GM12878 (cell line): ENCODE results near the gene BARD1. TPM values are rescaled to one million over a fixed set of nuclear protein-coding genes. Genes with fewer than 3 reads are reported as not detected.

Source experiments
- BMI1 ChIP-seq: fragments of 450-650 bp; IDR thresholded peaks from 2 replicates; pipeline ENCODE4 v1.6.1; 2016; ENCODE audit warnings: mild to moderate bottlenecking, moderate library complexity, borderline replicate concordance
- CBFB ChIP-seq: IDR thresholded peaks from 2 replicates; pipeline ENCODE4 v1.6.1; 2016; ENCODE audit warnings: antibody characterized with exemption, low read depth
- CREB1 ChIP-seq: IDR thresholded peaks from 2 replicates; pipeline ENCODE4 v1.6.1; 2012; ENCODE audit warnings: low read depth, mild to moderate bottlenecking, inconsistent platforms
- FOS ChIP-seq: IDR thresholded peaks from 3 replicates; pipeline ENCODE4 v1.6.1; 2011; ENCODE audit warnings: borderline replicate concordance; ENCODE audit not compliant: insufficient read length; ENCODE audit errors: extremely low read depth
- HDAC2 ChIP-seq: fragments of 200-600 bp; sonication (generic); IDR thresholded peaks from 2 replicates; pipeline ENCODE4 v1.6.1; 2017
- HDAC6 ChIP-seq: fragments of 200-600 bp; sonication (generic); IDR thresholded peaks from one replicate; pipeline ENCODE4 v1.8.0; 2017; ENCODE audit warnings: antibody characterized with exemption; ENCODE audit not compliant: unreplicated experiment
- JUNB ChIP-seq: IDR thresholded peaks from 2 replicates; pipeline ENCODE4 v1.6.1; 2016; ENCODE audit warnings: antibody characterized with exemption, mild to moderate bottlenecking
- MTA2 ChIP-seq: fragments of 450-650 bp; IDR thresholded peaks from 2 replicates; pipeline ENCODE4 v1.6.1; 2016; ENCODE audit warnings: low read depth, mild to moderate bottlenecking, moderate library complexity
- PAX5 ChIP-seq: IDR thresholded peaks from 2 replicates; pipeline ENCODE4 v1.6.1; 2011; ENCODE audit warnings: low read depth, low read length, borderline replicate concordance
- POLR2AphosphoS2 ChIP-seq: IDR thresholded peaks from 2 replicates; pipeline ENCODE4 v1.6.1; 2011; ENCODE audit warnings: low read depth, mild to moderate bottlenecking, low read length, improper control_type of control experiment, moderate library complexity
- RAD51 ChIP-seq: fragments of 450-650 bp; IDR thresholded peaks from 2 replicates; pipeline ENCODE4 v1.6.1; 2016; ENCODE audit warnings: moderate library complexity, mild to moderate bottlenecking, inconsistent platforms
- RCOR1 ChIP-seq: conservative IDR thresholded peaks from 2 replicates; pipeline ENCODE4 v1.6.1; 2012; ENCODE audit warnings: low read depth, low read length, improper control_type of control experiment
- SIN3A ChIP-seq: IDR thresholded peaks from 2 replicates; pipeline ENCODE4 v1.6.1; 2012; ENCODE audit warnings: low read depth, low read length, improper control_type of control experiment
- SIX5 ChIP-seq: IDR thresholded peaks from 2 replicates; pipeline ENCODE4 v1.6.1; 2011; ENCODE audit warnings: mild to moderate bottlenecking, low read depth, low read length, moderate library complexity; ENCODE audit not compliant: severe bottlenecking
- SREBF2 ChIP-seq: IDR thresholded peaks from 2 replicates; pipeline ENCODE4 v1.6.1; 2012; ENCODE audit warnings: mild to moderate bottlenecking, low read length
- ZNF24 ChIP-seq: fragments of 450-650 bp; IDR thresholded peaks from 2 replicates; pipeline ENCODE4 v1.6.1; 2017; ENCODE audit warnings: antibody characterized with exemption, mild to moderate bottlenecking
- ZNF274 ChIP-seq: IDR thresholded peaks from one replicate; pipeline ENCODE4 v1.8.0; 2011; ENCODE audit not compliant: insufficient read length, insufficient read depth
- polyA plus RNA-seq, 11 experiments: library from polyadenylated mRNA; depleted of rRNA in 4 of 11; unstranded in 6 of 11; stranded (reverse) in 5 of 11; fragments of >200 nt; fragmentation: Nextera tagmentation in 4 of 11; fragmentation: Illumina TruSeq in 1 of 11; extraction: Ambion mirVana in 4 of 11; extraction: Trizol in 1 of 11; gene quantifications; 1 replicate in 1 of 11; 2 replicates in 10 of 11; pipeline versions ENCODE4 v1.2.1 to v1.2.3, GENCODE V29; 2011 to 2016; ENCODE audit warnings: inconsistent platforms in 2 of 11, missing spikeins in 2 of 11, low read depth in 1 of 11
- total RNA-seq, 4 experiments: library from RNA; depleted of rRNA in 3 of 4; stranded (reverse); fragments of >200 nt in 3 of 4; fragmentation: Illumina TruSeq in 1 of 4; extraction: Trizol in 1 of 4; gene quantifications; 2 replicates each; pipeline versions ENCODE4 v1.2.1 to v1.2.3, GENCODE V29; 2013 to 2021
- TF ChIP-seq, protein P1 (sequence below): fragments of 450-650 bp; formaldehyde crosslinking; IDR thresholded peaks from 2 replicates; pipeline ENCODE4 v1.5.0; 2022; ENCODE audit warnings: mild to moderate bottlenecking, missing genetic modification characterization
- TF ChIP-seq, protein P2 (sequence below): fragments of 450-650 bp; IDR thresholded peaks from 2 replicates; pipeline ENCODE4 v1.6.1; 2017; ENCODE audit warnings: mild to moderate bottlenecking, low read depth, inconsistent platforms; ENCODE audit not compliant: poor library complexity, severe bottlenecking
- TF ChIP-seq, protein P3 (sequence below): fragments of 450-650 bp; conservative IDR thresholded peaks from 2 replicates; pipeline ENCODE4 v1.6.1; 2017; ENCODE audit warnings: mild to moderate bottlenecking, moderate library complexity
- TF ChIP-seq, protein P4 (sequence below): fragments of 450-650 bp; IDR thresholded peaks from 2 replicates; pipeline ENCODE4 v1.6.1; 2017; ENCODE audit warnings: mild to moderate bottlenecking, moderate library complexity

BARD1 gene
- total and polyA plus RNA-seq, 10 of the 15 experiments (the other 5 are each of a cell fraction or from before 2014, with no cell fraction given): 15.3 to 45.7 (median 31.6) TPM

DNA sequence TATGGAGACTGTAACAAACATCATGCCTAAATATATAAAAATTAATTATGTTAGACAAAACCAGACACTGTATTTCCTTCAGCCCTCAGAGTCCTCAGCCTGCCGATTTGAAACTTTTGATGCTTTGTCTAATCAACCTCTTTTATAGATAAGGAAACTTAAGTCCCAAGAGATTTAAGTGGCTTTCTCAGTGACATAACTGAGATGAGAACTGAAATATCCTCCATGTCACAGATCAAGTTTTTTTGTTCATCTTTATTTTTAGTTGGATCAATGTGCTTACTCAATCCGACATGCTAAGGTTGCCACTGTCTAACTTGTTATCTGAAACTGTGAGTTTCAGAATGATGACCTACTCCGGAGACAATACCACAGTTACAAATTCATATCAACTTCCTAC lies 72.3 kb downstream of the BARD1 start (continued):
- TF ChIP-seq HDAC6 (no peak), CBFB (no peak), SIN3A (no peak), ZNF274 (no peak), FOS (no peak), ZNF24 (0 out of 2 replicates have a peak, but pooled peaks have one; percentile 42), SREBF2 (no peak), JUNB (peak; percentile 87), POLR2AphosphoS2 (no peak), PAX5 (peak; percentile 41; the same call in 1 of the 2 replicates), SIX5 (no peak), RCOR1 (0 out of 2 replicates have a peak, but pooled peaks have one; percentile 24), CREB1 (peak; percentile 80), HDAC2 (no peak), RAD51 (no peak), MTA2 (peak; percentile 97), BMI1 (peak; percentile 74)
- TF ChIP-seq, protein P1, sequence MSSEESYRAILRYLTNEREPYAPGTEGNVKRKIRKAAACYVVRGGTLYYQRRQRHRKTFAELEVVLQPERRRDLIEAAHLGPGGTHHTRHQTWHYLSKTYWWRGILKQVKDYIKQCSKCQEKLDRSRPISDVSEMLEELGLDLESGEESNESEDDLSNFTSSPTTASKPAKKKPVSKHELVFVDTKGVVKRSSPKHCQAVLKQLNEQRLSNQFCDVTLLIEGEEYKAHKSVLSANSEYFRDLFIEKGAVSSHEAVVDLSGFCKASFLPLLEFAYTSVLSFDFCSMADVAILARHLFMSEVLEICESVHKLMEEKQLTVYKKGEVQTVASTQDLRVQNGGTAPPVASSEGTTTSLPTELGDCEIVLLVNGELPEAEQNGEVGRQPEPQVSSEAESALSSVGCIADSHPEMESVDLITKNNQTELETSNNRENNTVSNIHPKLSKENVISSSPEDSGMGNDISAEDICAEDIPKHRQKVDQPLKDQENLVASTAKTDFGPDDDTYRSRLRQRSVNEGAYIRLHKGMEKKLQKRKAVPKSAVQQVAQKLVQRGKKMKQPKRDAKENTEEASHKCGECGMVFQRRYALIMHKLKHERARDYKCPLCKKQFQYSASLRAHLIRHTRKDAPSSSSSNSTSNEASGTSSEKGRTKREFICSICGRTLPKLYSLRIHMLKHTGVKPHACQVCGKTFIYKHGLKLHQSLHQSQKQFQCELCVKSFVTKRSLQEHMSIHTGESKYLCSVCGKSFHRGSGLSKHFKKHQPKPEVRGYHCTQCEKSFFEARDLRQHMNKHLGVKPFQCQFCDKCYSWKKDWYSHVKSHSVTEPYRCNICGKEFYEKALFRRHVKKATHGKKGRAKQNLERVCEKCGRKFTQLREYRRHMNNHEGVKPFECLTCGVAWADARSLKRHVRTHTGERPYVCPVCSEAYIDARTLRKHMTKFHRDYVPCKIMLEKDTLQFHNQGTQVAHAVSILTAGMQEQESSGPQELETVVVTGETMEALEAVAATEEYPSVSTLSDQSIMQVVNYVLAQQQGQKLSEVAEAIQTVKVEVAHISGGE: no peak
- TF ChIP-seq, protein P2, sequence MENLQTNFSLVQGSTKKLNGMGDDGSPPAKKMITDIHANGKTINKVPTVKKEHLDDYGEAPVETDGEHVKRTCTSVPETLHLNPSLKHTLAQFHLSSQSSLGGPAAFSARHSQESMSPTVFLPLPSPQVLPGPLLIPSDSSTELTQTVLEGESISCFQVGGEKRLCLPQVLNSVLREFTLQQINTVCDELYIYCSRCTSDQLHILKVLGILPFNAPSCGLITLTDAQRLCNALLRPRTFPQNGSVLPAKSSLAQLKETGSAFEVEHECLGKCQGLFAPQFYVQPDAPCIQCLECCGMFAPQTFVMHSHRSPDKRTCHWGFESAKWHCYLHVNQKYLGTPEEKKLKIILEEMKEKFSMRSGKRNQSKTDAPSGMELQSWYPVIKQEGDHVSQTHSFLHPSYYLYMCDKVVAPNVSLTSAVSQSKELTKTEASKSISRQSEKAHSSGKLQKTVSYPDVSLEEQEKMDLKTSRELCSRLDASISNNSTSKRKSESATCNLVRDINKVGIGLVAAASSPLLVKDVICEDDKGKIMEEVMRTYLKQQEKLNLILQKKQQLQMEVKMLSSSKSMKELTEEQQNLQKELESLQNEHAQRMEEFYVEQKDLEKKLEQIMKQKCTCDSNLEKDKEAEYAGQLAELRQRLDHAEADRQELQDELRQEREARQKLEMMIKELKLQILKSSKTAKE: peak; percentile 88
- TF ChIP-seq, protein P3, sequence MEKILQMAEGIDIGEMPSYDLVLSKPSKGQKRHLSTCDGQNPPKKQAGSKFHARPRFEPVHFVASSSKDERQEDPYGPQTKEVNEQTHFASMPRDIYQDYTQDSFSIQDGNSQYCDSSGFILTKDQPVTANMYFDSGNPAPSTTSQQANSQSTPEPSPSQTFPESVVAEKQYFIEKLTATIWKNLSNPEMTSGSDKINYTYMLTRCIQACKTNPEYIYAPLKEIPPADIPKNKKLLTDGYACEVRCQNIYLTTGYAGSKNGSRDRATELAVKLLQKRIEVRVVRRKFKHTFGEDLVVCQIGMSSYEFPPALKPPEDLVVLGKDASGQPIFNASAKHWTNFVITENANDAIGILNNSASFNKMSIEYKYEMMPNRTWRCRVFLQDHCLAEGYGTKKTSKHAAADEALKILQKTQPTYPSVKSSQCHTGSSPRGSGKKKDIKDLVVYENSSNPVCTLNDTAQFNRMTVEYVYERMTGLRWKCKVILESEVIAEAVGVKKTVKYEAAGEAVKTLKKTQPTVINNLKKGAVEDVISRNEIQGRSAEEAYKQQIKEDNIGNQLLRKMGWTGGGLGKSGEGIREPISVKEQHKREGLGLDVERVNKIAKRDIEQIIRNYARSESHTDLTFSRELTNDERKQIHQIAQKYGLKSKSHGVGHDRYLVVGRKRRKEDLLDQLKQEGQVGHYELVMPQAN: no peak
- TF ChIP-seq, protein P4, sequence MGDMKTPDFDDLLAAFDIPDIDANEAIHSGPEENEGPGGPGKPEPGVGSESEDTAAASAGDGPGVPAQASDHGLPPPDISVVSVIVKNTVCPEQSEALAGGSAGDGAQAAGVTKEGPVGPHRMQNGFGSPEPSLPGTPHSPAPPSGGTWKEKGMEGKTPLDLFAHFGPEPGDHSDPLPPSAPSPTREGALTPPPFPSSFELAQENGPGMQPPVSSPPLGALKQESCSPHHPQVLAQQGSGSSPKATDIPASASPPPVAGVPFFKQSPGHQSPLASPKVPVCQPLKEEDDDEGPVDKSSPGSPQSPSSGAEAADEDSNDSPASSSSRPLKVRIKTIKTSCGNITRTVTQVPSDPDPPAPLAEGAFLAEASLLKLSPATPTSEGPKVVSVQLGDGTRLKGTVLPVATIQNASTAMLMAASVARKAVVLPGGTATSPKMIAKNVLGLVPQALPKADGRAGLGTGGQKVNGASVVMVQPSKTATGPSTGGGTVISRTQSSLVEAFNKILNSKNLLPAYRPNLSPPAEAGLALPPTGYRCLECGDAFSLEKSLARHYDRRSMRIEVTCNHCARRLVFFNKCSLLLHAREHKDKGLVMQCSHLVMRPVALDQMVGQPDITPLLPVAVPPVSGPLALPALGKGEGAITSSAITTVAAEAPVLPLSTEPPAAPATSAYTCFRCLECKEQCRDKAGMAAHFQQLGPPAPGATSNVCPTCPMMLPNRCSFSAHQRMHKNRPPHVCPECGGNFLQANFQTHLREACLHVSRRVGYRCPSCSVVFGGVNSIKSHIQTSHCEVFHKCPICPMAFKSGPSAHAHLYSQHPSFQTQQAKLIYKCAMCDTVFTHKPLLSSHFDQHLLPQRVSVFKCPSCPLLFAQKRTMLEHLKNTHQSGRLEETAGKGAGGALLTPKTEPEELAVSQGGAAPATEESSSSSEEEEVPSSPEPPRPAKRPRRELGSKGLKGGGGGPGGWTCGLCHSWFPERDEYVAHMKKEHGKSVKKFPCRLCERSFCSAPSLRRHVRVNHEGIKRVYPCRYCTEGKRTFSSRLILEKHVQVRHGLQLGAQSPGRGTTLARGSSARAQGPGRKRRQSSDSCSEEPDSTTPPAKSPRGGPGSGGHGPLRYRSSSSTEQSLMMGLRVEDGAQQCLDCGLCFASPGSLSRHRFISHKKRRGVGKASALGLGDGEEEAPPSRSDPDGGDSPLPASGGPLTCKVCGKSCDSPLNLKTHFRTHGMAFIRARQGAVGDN: peak; percentile 45; the same call in 1 of the 2 replicates
